HCT116 (cell line): ENCODE data around the gene PYROXD2. TPM values are rescaled to one million over a fixed set of nuclear protein-coding genes. Genes with fewer than 3 reads are reported as not detected.

Experiments used
- ATAC-seq: fragments of 200-7000 bp; cut with Tn5 transposase; 2 replicates; pipeline ENCODE4 v1.9.1; 2020; ENCODE audit warnings: mild to moderate bottlenecking, moderate library complexity
- BruUV-seq: library from RNA; stranded (reverse); fragments of 400-500 nt; replicated peaks from 2 replicates; lab custom pipeline; 2021; lab: Mats Ljungman, UMichigan
- CTCF ChIA-PET: fragments of 300-600 bp; sonication (Branson Sonifier 250); formaldehyde crosslinking; loops from one replicate; lab custom pipeline; 2021; ENCODE audit warnings: antibody characterized with exemption; lab: Charles Lee
- POLR2A ChIA-PET: fragments of 300-600, 350-600 bp; sonication (Branson Sonifier 250); formaldehyde crosslinking; loops from one replicate; lab custom pipeline; 2021; ENCODE audit warnings: antibody characterized with exemption; lab: Charles Lee
- RAD21 ChIA-PET, 2 experiments: fragments of 300-600 bp; sonication (Branson Sonifier 250); formaldehyde crosslinking; loops; one replicate each; lab custom pipeline; 2023; ENCODE audit warnings: low total read pairs in 2 of 2; ENCODE audit not compliant: uncharacterized antibody in 2 of 2, unreplicated experiment in 2 of 2, low non-redundant PET in 1 of 2; lab: Charles Lee
- DNase-seq: peaks from one replicate; pipeline ENCODE4 v3.0.0-alpha.2; 2010; ENCODE audit warnings: low read depth, low spot score
- H2AFZ ChIP-seq: fragments of 200-600 bp; shearing (Covaris generic), sonication (generic); 2 replicates; pipeline ENCODE4 v1.6.1; 2017; ENCODE audit warnings: low read depth, mixed run types, mixed read lengths, antibody characterized with exemption, low read length; ENCODE audit not compliant: poor library complexity, severe bottlenecking
- H3K27ac ChIP-seq: 2 replicates; pipeline ENCODE4 v1.5.1; 2012; ENCODE audit warnings: low read depth, low read length
- H3K27me3 ChIP-seq: fragments of 200-600 bp; sonication (generic); 2 replicates; pipeline ENCODE4 v1.6.1; 2016; ENCODE audit warnings: mixed run types, low read length, mixed read lengths; ENCODE audit not compliant: insufficient read depth
- H3K36me3 ChIP-seq, 2 experiments: fragments of 200-500 bp in 1 of 2; fragments of 200-600 bp in 1 of 2; sonication (Bioruptor generic) in 1 of 2; sonication (generic) in 1 of 2; 2 replicates each; pipeline versions ENCODE4 v1.5.1 to v1.6.1; 2014 to 2016; ENCODE audit warnings: low read length in 2 of 2, inconsistent platforms in 1 of 2, mixed read lengths in 1 of 2, mixed run types in 1 of 2; ENCODE audit not compliant: insufficient read depth in 2 of 2, control insufficient read depth in 1 of 2
- H3K4me1 ChIP-seq, 2 experiments: fragments of 200-600 bp in 1 of 2; sonication (generic) in 1 of 2; 2 replicates each; pipeline versions ENCODE4 v1.5.1 to v1.6.1; 2012 to 2017; ENCODE audit warnings: low read length in 2 of 2, inconsistent platforms in 1 of 2, mild to moderate bottlenecking in 1 of 2, mixed read lengths in 1 of 2, mixed run types in 1 of 2, moderate library complexity in 1 of 2; ENCODE audit not compliant: insufficient read depth in 2 of 2, control insufficient read depth in 1 of 2
- H3K4me2 ChIP-seq: fragments of 200-600 bp; sonication (generic); 2 replicates; pipeline ENCODE4 v1.6.1; 2017; ENCODE audit warnings: mixed run types, low read length, mixed read lengths
- H3K4me3 ChIP-seq, 2 experiments: fragments of 200-600 bp in 1 of 2; sonication (generic) in 1 of 2; replicated peaks in 1 of 2; 2 replicates each; pipeline ENCODE4 v1.5.1; 2011 to 2016; ENCODE audit warnings: low read length in 2 of 2, control low read depth in 1 of 2, low read depth in 1 of 2, mild to moderate bottlenecking in 1 of 2, mixed read lengths in 1 of 2, mixed run types in 1 of 2
- H3K79me2 ChIP-seq: fragments of 200-600 bp; sonication (generic); 2 replicates; pipeline ENCODE4 v1.6.1; 2017; ENCODE audit warnings: mild to moderate bottlenecking, mixed run types, low read length, moderate library complexity, mixed read lengths; ENCODE audit not compliant: insufficient read depth
- H3K9ac ChIP-seq: fragments of 200-600 bp; sonication (generic); 2 replicates; pipeline ENCODE4 v1.6.1; 2016; ENCODE audit warnings: low read length, mixed read lengths
- H3K9me2 ChIP-seq: fragments of 200-600 bp; sonication (generic), shearing (Covaris generic); 2 replicates; pipeline ENCODE4 v1.6.1; 2017; ENCODE audit warnings: mixed run types, mild to moderate bottlenecking, moderate library complexity; ENCODE audit not compliant: insufficient read depth
- H3K9me3 ChIP-seq, 2 experiments: fragments of 200-500 bp in 1 of 2; fragments of 200-600 bp in 1 of 2; sonication (Bioruptor generic) in 1 of 2; sonication (generic) in 1 of 2; 2 replicates each; pipeline ENCODE4 v1.6.1; 2014 to 2017; ENCODE audit warnings: low read length in 2 of 2, mixed read lengths in 2 of 2, inconsistent platforms in 1 of 2, low read depth in 1 of 2, mild to moderate bottlenecking in 1 of 2, mixed run types in 1 of 2, moderate library complexity in 1 of 2; ENCODE audit not compliant: control insufficient read depth in 1 of 2, insufficient read depth in 1 of 2
- H4K20me1 ChIP-seq: fragments of 200-600 bp; sonication (generic), shearing (Covaris generic); 2 replicates; pipeline ENCODE4 v1.6.1; 2017; ENCODE audit warnings: mixed run types, mild to moderate bottlenecking, moderate library complexity; ENCODE audit not compliant: insufficient read depth
- CBX3 ChIP-seq: IDR thresholded peaks from 2 replicates; pipeline ENCODE4 v1.6.1; 2012; ENCODE audit warnings: low read depth
- EZH2 ChIP-seq: fragments of 200-600 bp; sonication (generic); IDR thresholded peaks from 2 replicates; pipeline ENCODE4 v1.6.1; 2017; ENCODE audit warnings: antibody characterized with exemption, mixed run types
- JUND ChIP-seq: IDR thresholded peaks from 2 replicates; pipeline ENCODE4 v1.6.1; 2012
- POLR2AphosphoS5 ChIP-seq: IDR thresholded peaks from 2 replicates; pipeline ENCODE4 v1.6.1; 2011; ENCODE audit warnings: mild to moderate bottlenecking, low read depth, low read length, moderate library complexity
- RAD21 ChIP-seq: IDR thresholded peaks from 2 replicates; pipeline ENCODE4 v1.6.1; 2012; ENCODE audit warnings: low read depth, mild to moderate bottlenecking
- REST ChIP-seq: IDR thresholded peaks from 2 replicates; pipeline ENCODE4 v1.6.1; 2012; ENCODE audit warnings: low read depth
- SIN3A ChIP-seq: IDR thresholded peaks from 2 replicates; pipeline ENCODE4 v1.6.1; 2012; ENCODE audit warnings: low read depth
- SP1 ChIP-seq: IDR thresholded peaks from 2 replicates; pipeline ENCODE4 v1.6.1; 2012; ENCODE audit warnings: low read depth
- TCF7L2 ChIP-seq: IDR thresholded peaks from 2 replicates; pipeline ENCODE4 v1.7.0; 2011; ENCODE audit warnings: borderline replicate concordance, inconsistent platforms; ENCODE audit not compliant: insufficient read depth, insufficient read length; ENCODE audit errors: extremely low read depth
- YY1 ChIP-seq: IDR thresholded peaks from 2 replicates; pipeline ENCODE4 v1.6.1; 2011; ENCODE audit warnings: low read length, low read depth, moderate library complexity, mild to moderate bottlenecking; ENCODE audit not compliant: insufficient replicate concordance; ENCODE audit errors: extremely low read depth
- intact Hi-C: fragments of 100-400 bp; cut with micrococcal nuclease; formaldehyde crosslinking; loops from 2 replicates; pipeline ENCODE4 v1.10.0; 2022
- total RNA-seq: library from RNA; stranded (reverse); gene quantifications from one replicate; pipeline ENCODE4 v1.2.1, GENCODE V29; 2021; ENCODE audit not compliant: unreplicated experiment
- TF ChIP-seq, protein P1 (sequence below): IDR thresholded peaks from 2 replicates; pipeline ENCODE4 v1.6.1; 2011; ENCODE audit warnings: mild to moderate bottlenecking, low read length, moderate library complexity; ENCODE audit not compliant: insufficient replicate concordance; ENCODE audit errors: extremely low read depth

PYROXD2 gene
- total RNA-seq, 1 experiment from 2014 or later, result 14.2 TPM

DNA sequence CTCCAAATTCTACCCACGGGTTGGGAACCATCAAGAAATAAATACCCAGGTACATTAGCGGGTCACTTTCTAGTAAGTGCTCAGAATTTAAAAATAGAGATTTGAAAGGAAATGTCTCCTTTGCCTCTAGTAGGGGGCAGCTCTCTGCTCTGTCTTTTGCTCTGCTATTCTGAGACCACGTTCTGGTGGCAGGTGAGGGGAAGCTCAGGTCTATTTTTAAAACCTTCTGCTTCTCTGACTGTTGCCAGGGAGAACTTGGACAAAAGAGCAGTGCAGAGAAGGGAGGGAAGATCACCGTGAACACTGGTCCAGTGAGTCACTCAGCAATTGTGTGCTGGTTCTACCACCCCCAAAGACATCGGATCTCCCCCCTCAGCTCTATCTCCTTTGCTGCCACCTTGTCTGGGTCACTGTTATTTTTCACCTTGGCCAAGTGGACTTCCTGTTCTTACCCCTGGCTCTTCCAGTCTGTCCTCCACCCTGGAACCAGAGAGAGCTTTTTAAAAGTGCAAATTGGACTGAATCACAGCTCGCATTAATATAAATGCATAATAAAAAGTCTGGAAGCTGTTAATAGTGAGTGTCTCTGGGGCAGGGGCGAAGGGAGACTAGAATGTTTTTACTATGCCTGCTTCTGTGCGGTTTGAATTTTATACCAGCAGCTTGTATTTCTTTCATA is 74.6 kb downstream of the PYROXD2 start:
- POLR2A ChIA-PET, result no interaction called here

More for the DNA sequence above, 74.6 kb downstream of the PYROXD2 start:
- Histone ChIP-seq H3K27ac (no peak overlapping the region), H3K9me3 (no peaks in the 10 kb centered on the region), H3K9me2 (no peaks in the 10 kb centered on the region), H3K36me3 (no peaks in the 10 kb centered on the region), H4K20me1 (no peaks in the 10 kb centered on the region), H3K27me3 (peaks cover 29% of the 10 kb centered on the region), H2AFZ (no peak overlapping the region), H3K4me2 (no peak overlapping the region), H3K4me3 (no peak overlapping the region), H3K9ac (no peak overlapping the region), H3K4me1 (no peaks in the 10 kb centered on the region), H3K79me2 (no peaks in the 10 kb centered on the region)
- intact Hi-C loops, result no loop called here
- CTCF ChIA-PET, result interaction anchor here (0.5 to 1.4 kb wide), 2 partner anchors 8 to 451 kb away, joined by 3 read pairs; no protein-coding TSS in a partner anchor
- DNase-seq (no peak), ATAC-seq (0 out of 2 replicates have a peak, but pooled peaks have one; percentile 11)
- no TSS peak for BruUV-seq
- no peak for TF ChIP-seq EZH2
- no peak for TF ChIP-seq RAD21
- TF ChIP-seq POLR2AphosphoS5, result no peak
- TF ChIP-seq, protein P1, sequence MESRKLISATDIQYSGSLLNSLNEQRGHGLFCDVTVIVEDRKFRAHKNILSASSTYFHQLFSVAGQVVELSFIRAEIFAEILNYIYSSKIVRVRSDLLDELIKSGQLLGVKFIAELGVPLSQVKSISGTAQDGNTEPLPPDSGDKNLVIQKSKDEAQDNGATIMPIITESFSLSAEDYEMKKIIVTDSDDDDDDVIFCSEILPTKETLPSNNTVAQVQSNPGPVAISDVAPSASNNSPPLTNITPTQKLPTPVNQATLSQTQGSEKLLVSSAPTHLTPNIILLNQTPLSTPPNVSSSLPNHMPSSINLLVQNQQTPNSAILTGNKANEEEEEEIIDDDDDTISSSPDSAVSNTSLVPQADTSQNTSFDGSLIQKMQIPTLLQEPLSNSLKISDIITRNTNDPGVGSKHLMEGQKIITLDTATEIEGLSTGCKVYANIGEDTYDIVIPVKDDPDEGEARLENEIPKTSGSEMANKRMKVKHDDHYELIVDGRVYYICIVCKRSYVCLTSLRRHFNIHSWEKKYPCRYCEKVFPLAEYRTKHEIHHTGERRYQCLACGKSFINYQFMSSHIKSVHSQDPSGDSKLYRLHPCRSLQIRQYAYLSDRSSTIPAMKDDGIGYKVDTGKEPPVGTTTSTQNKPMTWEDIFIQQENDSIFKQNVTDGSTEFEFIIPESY, result no peak
- TF ChIP-seq CBX3, result no peak
- no peak for TF ChIP-seq JUND
- TF ChIP-seq SIN3A, result no peak
- TF ChIP-seq TCF7L2, result no peak
- no peak for TF ChIP-seq REST
- TF ChIP-seq SP1, result no peak
- TF ChIP-seq YY1, result no peak
- RAD21 ChIA-PET, result no interaction called here
